A204.1 (cell line): ENCODE data around the gene PAX5.
"Not testable (repeated sequence)": the region's sequence is repeated elsewhere in the genome, so short reads cannot be mapped to it uniquely, and the experiment has no call there.

Source experiments
- FAIRE-seq: peaks from 2 replicates; lab custom pipeline; 2012; peaks lifted over from hg19 to GRCh38; lab: Jason Lieb, UNC

The PAX5 gene

GRCh38 chr9:36876056-36876455 is 158.0 kb downstream of the PAX5 start:
- FAIRE-seq: no peak

- no peak for FAIRE-seq
Observed at GRCh38 chr9:36874921-36875320, 159.1 kb downstream of the PAX5 start.

- no peak for FAIRE-seq
Observed at GRCh38 chr9:36874261-36874660, 159.8 kb downstream of the PAX5 start.

GRCh38 chr9:36873247-36873875 is 160.7 kb downstream of the PAX5 start:
- FAIRE-seq: no peak

- no peak for FAIRE-seq
Observed at GRCh38 chr9:36872641-36873040, 161.4 kb downstream of the PAX5 start.

GRCh38 chr9:36871606-36872005 is 162.5 kb downstream of the PAX5 start:
- FAIRE-seq: no peak

- no peak for FAIRE-seq
Observed at GRCh38 chr9:36870960-36871359, 163.1 kb downstream of the PAX5 start.

GRCh38 chr9:36869605-36870004 is 164.5 kb downstream of the PAX5 start:
- not testable (repeated sequence) for FAIRE-seq

- no peak for FAIRE-seq
Observed at GRCh38 chr9:36868586-36869282, 165.3 kb downstream of the PAX5 start.

GRCh38 chr9:36867672-36868471 is 166.2 kb downstream of the PAX5 start:
- FAIRE-seq: no peak

GRCh38 chr9:36867241-36867640 is 166.8 kb downstream of the PAX5 start:
- no peak for FAIRE-seq

GRCh38 chr9:36866840-36867239 is 167.2 kb downstream of the PAX5 start:
- FAIRE-seq: no peak

- FAIRE-seq: no peak
Observed at GRCh38 chr9:36865731-36866635, 168.1 kb downstream of the PAX5 start.

GRCh38 chr9:36864491-36865410 is 169.3 kb downstream of the PAX5 start:
- FAIRE-seq: no peak

GRCh38 chr9:36862206-36863145 is 171.6 kb downstream of the PAX5 start:
- FAIRE-seq: no peak

- no peak for FAIRE-seq
Observed at GRCh38 chr9:36861528-36862205, 172.4 kb downstream of the PAX5 start.

GRCh38 chr9:36858805-36859375 is 175.2 kb downstream of the PAX5 start:
- no peak for FAIRE-seq

- FAIRE-seq: no peak
Observed at GRCh38 chr9:36855448-36856315, 178.4 kb downstream of the PAX5 start.
